Glutamatergic neuron (in vitro differentiated cells): ENCODE data around the gene CDK14. TPM values are rescaled to one million over a fixed set of nuclear protein-coding genes. Genes with fewer than 3 reads are reported as not detected.

Source experiments
- DNase-seq: peaks from one replicate; pipeline ENCODE4 v3.0.0; 2022
- H3K27ac Mint-ChIP-seq: one replicate; pipeline ENCODE4 v1.8.0; 2020; ENCODE audit warnings: mild to moderate bottlenecking, mixed read lengths, inconsistent platforms; ENCODE audit not compliant: unreplicated experiment
- H3K27me3 Mint-ChIP-seq: one replicate; pipeline ENCODE4 v1.8.0; 2020; ENCODE audit warnings: mild to moderate bottlenecking, moderate library complexity, mixed read lengths, inconsistent platforms; ENCODE audit not compliant: unreplicated experiment
- H3K36me3 Mint-ChIP-seq: one replicate; pipeline ENCODE4 v1.8.0; 2020; ENCODE audit warnings: mild to moderate bottlenecking, mixed read lengths, inconsistent platforms; ENCODE audit not compliant: unreplicated experiment
- H3K4me1 Mint-ChIP-seq: one replicate; pipeline ENCODE4 v1.8.0; 2020; ENCODE audit warnings: mild to moderate bottlenecking, low read depth, mixed read lengths, inconsistent platforms; ENCODE audit not compliant: unreplicated experiment
- H3K4me3 Mint-ChIP-seq: one replicate; pipeline ENCODE4 v1.8.0; 2020; ENCODE audit warnings: mild to moderate bottlenecking, mixed read lengths, inconsistent platforms; ENCODE audit not compliant: unreplicated experiment
- H3K9me3 Mint-ChIP-seq: one replicate; pipeline ENCODE4 v1.8.0; 2020; ENCODE audit warnings: mild to moderate bottlenecking, moderate library complexity, mixed read lengths, inconsistent platforms; ENCODE audit not compliant: unreplicated experiment
- total RNA-seq: library from RNA; stranded (reverse); fragmentation: NEBNext Ultra II Directional; extraction: Animal tissue kit (Norgen Biotek cat#: 25700); gene quantifications from one replicate; pipeline ENCODE4 v1.2.1, GENCODE V29; 2021; ENCODE audit not compliant: unreplicated experiment
- TF ChIP-seq, protein P1 (sequence below): fragments of 200-600 bp; sonication (generic); IDR thresholded peaks from one replicate; pipeline ENCODE4 v1.5.0; 2021; ENCODE audit not compliant: partially characterized antibody, unreplicated experiment

Gene CDK14
- total RNA-seq, 1 donor from 2014 or later: 96.5 TPM

DNA sequence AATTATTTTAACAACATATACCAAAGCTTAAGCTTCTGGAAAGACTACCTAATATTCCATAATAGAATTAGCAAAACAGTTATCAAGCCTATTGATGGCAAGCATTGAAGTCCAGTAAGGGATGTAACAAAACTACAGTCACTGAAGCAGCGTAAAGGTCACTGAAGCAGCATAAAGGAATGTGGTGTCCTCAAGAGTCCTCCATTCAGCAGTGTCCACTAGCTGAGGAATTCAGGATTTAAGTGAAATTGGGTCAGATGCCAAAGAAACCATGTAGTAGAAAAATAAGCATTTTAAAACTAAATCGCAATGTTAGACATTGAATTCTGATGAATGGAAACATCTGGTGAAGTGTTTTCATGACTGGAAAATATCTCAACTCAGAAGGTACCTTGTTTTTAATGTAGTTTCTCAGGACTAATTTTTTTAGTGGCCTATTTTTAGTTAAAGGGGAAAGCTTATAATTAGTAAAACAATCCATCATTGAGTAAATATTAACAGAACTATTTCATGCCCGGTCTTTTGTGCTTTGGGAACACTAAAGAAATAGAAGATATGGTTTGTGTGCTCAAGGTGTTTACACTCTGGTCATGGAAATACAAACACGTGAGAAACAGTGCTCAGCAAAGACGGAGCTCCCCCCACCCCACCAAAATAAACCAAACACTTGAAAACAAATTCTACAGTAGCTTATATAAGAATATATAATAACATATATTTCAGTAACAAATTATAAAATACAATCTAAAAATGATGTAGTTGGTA is 121.4 kb downstream of the CDK14 start:
- Mint-ChIP-seq H3K4me1 (peaks cover 6% of the 10 kb centered on the region), H3K9me3 (no peaks in the 10 kb centered on the region), H3K36me3 (no peaks in the 10 kb centered on the region), H3K4me3 (no peak overlapping the region), H3K27ac (no peak overlapping the region), H3K27me3 (peaks cover 2% of the 10 kb centered on the region)
- TF ChIP-seq, protein P1, sequence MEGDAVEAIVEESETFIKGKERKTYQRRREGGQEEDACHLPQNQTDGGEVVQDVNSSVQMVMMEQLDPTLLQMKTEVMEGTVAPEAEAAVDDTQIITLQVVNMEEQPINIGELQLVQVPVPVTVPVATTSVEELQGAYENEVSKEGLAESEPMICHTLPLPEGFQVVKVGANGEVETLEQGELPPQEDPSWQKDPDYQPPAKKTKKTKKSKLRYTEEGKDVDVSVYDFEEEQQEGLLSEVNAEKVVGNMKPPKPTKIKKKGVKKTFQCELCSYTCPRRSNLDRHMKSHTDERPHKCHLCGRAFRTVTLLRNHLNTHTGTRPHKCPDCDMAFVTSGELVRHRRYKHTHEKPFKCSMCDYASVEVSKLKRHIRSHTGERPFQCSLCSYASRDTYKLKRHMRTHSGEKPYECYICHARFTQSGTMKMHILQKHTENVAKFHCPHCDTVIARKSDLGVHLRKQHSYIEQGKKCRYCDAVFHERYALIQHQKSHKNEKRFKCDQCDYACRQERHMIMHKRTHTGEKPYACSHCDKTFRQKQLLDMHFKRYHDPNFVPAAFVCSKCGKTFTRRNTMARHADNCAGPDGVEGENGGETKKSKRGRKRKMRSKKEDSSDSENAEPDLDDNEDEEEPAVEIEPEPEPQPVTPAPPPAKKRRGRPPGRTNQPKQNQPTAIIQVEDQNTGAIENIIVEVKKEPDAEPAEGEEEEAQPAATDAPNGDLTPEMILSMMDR: no peak
- no peak for DNase-seq

DNA sequence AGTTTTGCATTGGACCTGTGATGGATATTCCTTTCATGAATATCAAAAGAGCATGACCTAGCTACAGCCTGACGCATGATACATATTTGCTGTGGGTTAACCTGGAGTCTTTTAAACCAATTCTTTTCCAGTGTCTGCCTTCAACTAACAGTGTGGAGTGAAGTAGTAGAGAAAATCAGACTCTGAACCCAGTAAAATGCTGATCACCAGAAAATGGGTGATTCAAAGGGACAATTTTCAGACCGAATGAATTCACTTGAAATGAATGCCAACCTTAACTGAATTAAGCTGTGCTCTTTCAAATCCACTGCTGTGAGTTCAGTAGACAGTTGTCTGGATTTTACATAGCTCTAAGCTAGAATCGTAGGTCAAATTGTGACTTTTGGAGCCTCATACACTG is 123.0 kb downstream of the CDK14 start:
- TF ChIP-seq, protein P1: no peak
- H3K9me3 Mint-ChIP-seq: peaks cover 2% of the 10 kb centered on the region
- DNase-seq: no peak

DNA sequence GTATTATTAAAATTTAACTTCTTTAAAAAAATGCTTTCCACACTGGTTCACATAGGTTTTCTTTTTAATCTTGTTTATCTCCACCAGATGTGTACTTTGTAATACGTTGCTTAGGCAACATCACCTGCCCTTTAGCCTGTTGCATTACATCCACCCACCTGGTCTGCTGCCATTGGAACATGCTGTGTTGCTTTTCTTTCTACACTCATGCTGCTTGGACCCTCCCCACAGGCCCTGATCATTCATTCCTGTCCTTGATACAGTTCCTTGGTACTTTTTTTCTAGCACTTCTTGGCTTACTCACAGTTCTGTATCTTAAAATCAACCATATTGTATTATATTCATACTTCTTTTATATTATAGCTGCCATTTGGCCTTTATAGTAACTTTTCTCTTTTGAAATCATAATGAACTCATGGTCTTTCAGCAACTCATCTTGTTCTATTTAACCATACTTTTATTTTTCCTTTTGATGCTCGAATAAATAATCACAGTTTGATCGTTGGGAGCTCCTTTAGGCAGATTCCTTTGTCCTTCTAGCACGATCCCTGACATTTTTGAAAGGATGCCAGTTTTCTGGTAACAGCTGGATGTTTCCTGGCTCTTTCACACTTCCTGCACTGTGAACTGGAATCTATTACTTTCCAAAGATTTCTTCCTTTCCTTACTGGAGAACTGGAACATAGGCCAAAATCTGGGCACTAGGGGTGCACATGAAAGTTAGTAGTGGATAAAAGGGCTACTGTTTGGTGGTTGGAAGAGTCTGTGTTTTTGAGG is 125.1 kb downstream of the CDK14 start:
- no peaks in the 10 kb centered on the region for H3K27me3 Mint-ChIP-seq
- H3K9me3 Mint-ChIP-seq: peaks cover 2% of the 10 kb centered on the region
- no peak overlapping the region for H3K27ac Mint-ChIP-seq
- no peak for DNase-seq
- H3K36me3 Mint-ChIP-seq: no peaks in the 10 kb centered on the region
- H3K4me3 Mint-ChIP-seq: no peak overlapping the region
- H3K4me1 Mint-ChIP-seq: peaks cover 6% of the 10 kb centered on the region
- TF ChIP-seq, protein P1: no peak

More for the DNA sequence above, 123.0 kb downstream of the CDK14 start:
- Mint-ChIP-seq H3K4me1 (peaks cover 2% of the 10 kb centered on the region), H3K27ac (no peak overlapping the region), H3K36me3 (no peaks in the 10 kb centered on the region), H3K4me3 (no peak overlapping the region), H3K27me3 (no peaks in the 10 kb centered on the region)

DNA sequence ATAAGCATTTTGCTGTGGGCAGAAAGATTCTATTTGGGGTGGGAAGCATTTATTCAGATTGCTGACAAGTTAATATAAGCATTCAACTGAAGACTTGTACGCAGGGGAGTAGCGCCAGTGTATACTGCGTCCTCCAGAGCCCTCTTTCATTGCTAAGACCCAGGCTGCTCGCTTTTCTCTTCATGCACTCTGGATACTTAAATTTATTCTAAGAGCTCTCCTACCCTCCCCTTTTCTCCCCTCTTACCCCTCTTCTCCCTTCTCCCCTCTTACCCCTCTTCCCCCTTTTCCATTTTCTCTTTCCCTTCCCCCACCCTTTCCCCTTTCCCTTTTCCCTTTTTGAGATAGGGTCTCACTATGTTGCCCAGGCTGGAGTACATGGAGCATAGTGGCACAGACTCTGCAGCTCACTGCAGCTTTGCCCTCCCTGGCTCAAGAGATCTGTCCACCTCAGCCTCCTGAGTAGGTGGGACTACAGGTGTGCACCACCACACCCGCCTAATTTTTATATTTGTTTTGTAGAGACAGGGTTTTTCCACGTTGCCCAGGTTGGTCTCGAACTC is 125.8 kb downstream of the CDK14 start:
- no peak for DNase-seq
- Mint-ChIP-seq H3K4me1 (peaks cover 9% of the 10 kb centered on the region), H3K36me3 (no peaks in the 10 kb centered on the region), H3K4me3 (no peak overlapping the region), H3K27me3 (no peaks in the 10 kb centered on the region), H3K9me3 (peaks cover 2% of the 10 kb centered on the region), H3K27ac (no peak overlapping the region)
- TF ChIP-seq, protein P1: no peak

DNA sequence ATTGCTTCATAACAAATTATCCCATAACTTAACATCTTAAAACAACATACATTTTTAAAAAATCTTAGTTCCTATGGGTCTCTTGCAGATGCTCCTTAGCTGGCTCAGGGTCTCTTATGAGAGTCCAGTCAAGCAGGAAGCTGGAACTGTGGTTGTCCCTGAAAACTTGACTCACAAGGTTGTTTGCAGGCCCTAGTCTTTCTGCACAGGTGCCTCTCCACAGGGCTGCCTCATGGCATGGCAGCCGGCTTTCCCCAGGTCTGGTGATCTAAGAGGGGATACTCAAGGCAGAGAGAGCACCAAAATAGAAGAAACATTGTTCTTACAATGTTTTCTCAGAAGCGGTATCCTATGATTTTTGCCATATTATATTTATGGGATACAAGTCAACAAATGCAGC is 127.1 kb downstream of the CDK14 start:
- Mint-ChIP-seq H3K9me3 (peaks cover 2% of the 10 kb centered on the region), H3K27me3 (no peaks in the 10 kb centered on the region), H3K4me3 (no peak overlapping the region), H3K4me1 (peaks cover 9% of the 10 kb centered on the region), H3K27ac (no peak overlapping the region), H3K36me3 (no peaks in the 10 kb centered on the region)
- no peak for DNase-seq
- TF ChIP-seq, protein P1: no peak
